Measurements from ENCODE around the gene MARCHF10. TPM values are rescaled to one million over a fixed set of nuclear protein-coding genes. Genes with fewer than 3 reads are reported as not detected.
"Not testable (repeated sequence)": the region's sequence is repeated elsewhere in the genome, so short reads cannot be mapped to it uniquely, and the experiment has no call there.

MARCHF10 gene
- total and polyA plus RNA-seq, 2 donors (not counting 1 experiment from before 2014, with no cell fraction given) = 0.17 TPM; not detected in 1

GRCh38 chr17:62832405-62832804 is 24.3 kb upstream of the MARCHF10 start:
- TF ChIP-seq EZH2 (IDR thresholded peaks at IDR 0.05; ENCODE audit: low read length, missing control alignments) (no peak), CTCF (conservative IDR thresholded peaks at IDR 0.05 in 1 of 2, IDR thresholded peaks at IDR 0.05 in 1 of 2; ENCODE audit: low read depth in 1 of 2, low read length in 2 of 2) (no peak)
- Histone ChIP-seq H2AFZ (ENCODE audit: low read length) (no peak overlapping the region), H3K27me3 (ENCODE audit: control insufficient read depth, insufficient read depth, low read length) (no peaks in the 10 kb centered on the region), H3K4me3 (replicated peaks in 1 of 4; ENCODE audit: control extremely low read depth in 1 of 4, insufficient read depth in 1 of 4, low read depth in 3 of 4, low read length in 4 of 4) (no peak overlapping the region), H3K9me3 (ENCODE audit: control insufficient read depth, insufficient read depth, low read depth, low read length) (no peaks in the 10 kb centered on the region), H3K27ac (ENCODE audit: insufficient read depth, low read length) (no peak overlapping the region), H4K20me1 (ENCODE audit: control insufficient read depth, extremely low read depth, insufficient read depth, low read length) (no peaks in the 10 kb centered on the region), H3K4me2 (ENCODE audit: extremely low read depth, insufficient read depth, low read length) (no peak overlapping the region), H3K9ac (ENCODE audit: insufficient read depth, low read length) (no peak overlapping the region), H3K36me3 (ENCODE audit: control insufficient read depth, insufficient read depth, low read length) (no peaks in the 10 kb centered on the region), H3K79me2 (ENCODE audit: control insufficient read depth, insufficient read depth, low read length) (no peaks in the 10 kb centered on the region), H3K4me1 (ENCODE audit: control insufficient read depth, extremely low read depth, insufficient read depth, low read length) (peaks cover 4% of the 10 kb centered on the region)
- no peak for DNase-seq (ENCODE audit: low read depth in 2 of 2)

- not testable (repeated sequence) for H3K27me3 ChIP-seq (ENCODE audit: control insufficient read depth, insufficient read depth, low read length); H2AFZ ChIP-seq (ENCODE audit: low read length); H3K9ac ChIP-seq (ENCODE audit: insufficient read depth, low read length); H3K27ac ChIP-seq (ENCODE audit: insufficient read depth, low read length); H3K79me2 ChIP-seq (ENCODE audit: control insufficient read depth, insufficient read depth, low read length); DNase-seq (ENCODE audit: low read depth in 2 of 2); H3K9me3 ChIP-seq (ENCODE audit: control insufficient read depth, insufficient read depth, low read depth, low read length); H3K36me3 ChIP-seq (ENCODE audit: control insufficient read depth, insufficient read depth, low read length); H3K4me2 ChIP-seq (ENCODE audit: extremely low read depth, insufficient read depth, low read length); H3K4me3 ChIP-seq (replicated peaks in 1 of 4; ENCODE audit: control extremely low read depth in 1 of 4, insufficient read depth in 1 of 4, low read depth in 3 of 4, low read length in 4 of 4); H4K20me1 ChIP-seq (ENCODE audit: control insufficient read depth, extremely low read depth, insufficient read depth, low read length); H3K4me1 ChIP-seq (ENCODE audit: control insufficient read depth, extremely low read depth, insufficient read depth, low read length)
Measured at GRCh38 chr17:62831066-62831465, 23.0 kb upstream of the MARCHF10 start.

GRCh38 chr17:62827746-62828485 is 19.8 kb upstream of the MARCHF10 start:
- DNase-seq (ENCODE audit: low read depth in 2 of 2) = peak; percentile 78 to 81
- Histone ChIP-seq H3K4me3 (replicated peaks in 1 of 4; ENCODE audit: control extremely low read depth in 1 of 4, insufficient read depth in 1 of 4, low read depth in 3 of 4, low read length in 4 of 4) (peak overlapping the region in 2 of 4 experiments; percentile 5 to 25), H3K79me2 (ENCODE audit: control insufficient read depth, insufficient read depth, low read length) (no peaks in the 10 kb centered on the region), H2AFZ (ENCODE audit: low read length) (peak overlapping the region; percentile 31), H3K4me2 (ENCODE audit: extremely low read depth, insufficient read depth, low read length) (peak overlapping the region; percentile 66), H3K27me3 (ENCODE audit: control insufficient read depth, insufficient read depth, low read length) (no peaks in the 10 kb centered on the region), H4K20me1 (ENCODE audit: control insufficient read depth, extremely low read depth, insufficient read depth, low read length) (no peaks in the 10 kb centered on the region), H3K27ac (ENCODE audit: insufficient read depth, low read length) (no peak overlapping the region), H3K9ac (ENCODE audit: insufficient read depth, low read length) (no peak overlapping the region), H3K36me3 (ENCODE audit: control insufficient read depth, insufficient read depth, low read length) (no peaks in the 10 kb centered on the region), H3K4me1 (ENCODE audit: control insufficient read depth, extremely low read depth, insufficient read depth, low read length) (peaks cover 7% of the 10 kb centered on the region), H3K9me3 (ENCODE audit: control insufficient read depth, insufficient read depth, low read depth, low read length) (no peaks in the 10 kb centered on the region)
- no peak for TF ChIP-seq CTCF (conservative IDR thresholded peaks at IDR 0.05 in 1 of 2, IDR thresholded peaks at IDR 0.05 in 1 of 2; ENCODE audit: low read depth in 1 of 2, low read length in 2 of 2)
- no peak for TF ChIP-seq EZH2 (IDR thresholded peaks at IDR 0.05; ENCODE audit: low read length, missing control alignments)

All from fibroblast of lung (primary cell).